NCI-H345 treated with DMSO at 0.1 percent for 48 hours (cell line): ENCODE measurements around the gene MED10.
A peak's percentile ranks its signal among the peaks of the same experiment; 100 is the strongest.

Experiments used
- DNase-seq: peaks from one replicate; lab custom pipeline; 2025; ENCODE audit not compliant: unreplicated experiment; lab: John Stamatoyannopoulos, UW

The MED10 gene

GRCh38 chr5:6399980-6400910, 21.9 kb upstream of the MED10 start:
- DNase-seq = no peak

- no peak for DNase-seq
These were observed 20.4 kb upstream of the MED10 start for GRCh38 chr5:6398570-6399230.

GRCh38 chr5:6397536-6398269, 19.4 kb upstream of the MED10 start:
- DNase-seq = no peak

GRCh38 chr5:6396836-6397535, 18.6 kb upstream of the MED10 start:
- DNase-seq = no peak

- no peak for DNase-seq
These were observed 17.7 kb upstream of the MED10 start for GRCh38 chr5:6396043-6396442.

GRCh38 chr5:6395621-6396020, 17.3 kb upstream of the MED10 start:
- no peak for DNase-seq

- DNase-seq = no peak
These were observed 16.7 kb upstream of the MED10 start for GRCh38 chr5:6395102-6395445.

GRCh38 chr5:6394429-6395101, 16.2 kb upstream of the MED10 start:
- no peak for DNase-seq

- DNase-seq = no peak
These were observed 15.3 kb upstream of the MED10 start for GRCh38 chr5:6393596-6394194.

- DNase-seq = no peak
These were observed 14.2 kb upstream of the MED10 start for GRCh38 chr5:6392561-6392960.

- DNase-seq = no peak
These were observed 12.8 kb upstream of the MED10 start for GRCh38 chr5:6391151-6391550.

- no peak for DNase-seq
These were observed 11.7 kb upstream of the MED10 start for GRCh38 chr5:6389946-6390530.

- DNase-seq = no peak
These were observed 11.1 kb upstream of the MED10 start for GRCh38 chr5:6389397-6389796.

GRCh38 chr5:6387970-6388369, 9.6 kb upstream of the MED10 start:
- DNase-seq = no peak

GRCh38 chr5:6386271-6386670, 7.9 kb upstream of the MED10 start:
- DNase-seq = no peak

GRCh38 chr5:6384856-6385255, 6.5 kb upstream of the MED10 start:
- no peak for DNase-seq

GRCh38 chr5:6383376-6383775, 5.0 kb upstream of the MED10 start:
- peak; percentile 67 for DNase-seq

- no peak for DNase-seq
These were observed 899 bp upstream of the MED10 start for GRCh38 chr5:6379246-6379645.

GRCh38 chr5:6378766-6379103, 388 bp upstream of the MED10 start:
- no peak for DNase-seq

- no peak for DNase-seq
These were observed 804 bp downstream of the MED10 start for GRCh38 chr5:6377582-6377904.
